H1 (cell line): Measurements from ENCODE around the gene TNS1. TPM values are rescaled to one million over a fixed set of nuclear protein-coding genes. Genes with fewer than 3 reads are reported as not detected.

Experiments
- CTCF ChIA-PET: fragments of 300-600 bp; sonication (Branson Sonifier 250); formaldehyde crosslinking; loops from one replicate; lab custom pipeline; 2021; ENCODE audit not compliant: partially characterized antibody; lab: Charles Lee
- POLR2A ChIA-PET: fragments of 300-600 bp; sonication (Branson Sonifier 250); formaldehyde crosslinking; loops from one replicate; lab custom pipeline; 2021; ENCODE audit warnings: inconsistent platforms; ENCODE audit not compliant: partially characterized antibody; lab: Charles Lee
- DNase-seq, 2 experiments: peaks; one replicate each; pipeline versions ENCODE4 v3.0.0 to v3.0.0-alpha.2; 2010 to 2022; ENCODE audit warnings: low spot score in 2 of 2, low read depth in 1 of 2, mixed read lengths in 1 of 2
- FAIRE-seq: peaks from 2 replicates; lab custom pipeline; 2011; peaks lifted over from hg19 to GRCh38; lab: Jason Lieb, UNC
- H2AFZ ChIP-seq: 2 replicates; pipeline ENCODE4 v1.8.1; 2012; ENCODE audit warnings: low read length, inconsistent platforms
- H2AK5ac ChIP-seq: 2 replicates; pipeline ENCODE4 v1.6.1; 2013; ENCODE audit warnings: low read depth, low read length
- H2BK120ac ChIP-seq: replicated peaks from 2 replicates; pipeline ENCODE3; 2013; ENCODE audit warnings: low read depth, low read length, inconsistent platforms
- H2BK12ac ChIP-seq: 2 replicates; pipeline ENCODE4 v1.6.1; 2013; ENCODE audit warnings: low read depth, low read length
- H2BK15ac ChIP-seq: 2 replicates; pipeline ENCODE4 v1.6.1; 2013; ENCODE audit warnings: low read length
- H2BK20ac ChIP-seq: 2 replicates; pipeline ENCODE4 v1.6.1; 2013; ENCODE audit warnings: low read length
- H2BK5ac ChIP-seq: 2 replicates; pipeline ENCODE4 v1.6.1; 2013; ENCODE audit warnings: low read depth, low read length
- H3K14ac ChIP-seq: 2 replicates; pipeline ENCODE4 v1.6.1; 2013; ENCODE audit warnings: inconsistent platforms; ENCODE audit not compliant: insufficient read length
- H3K18ac ChIP-seq: 2 replicates; pipeline ENCODE4 v1.6.1; 2013; ENCODE audit warnings: low read length; ENCODE audit errors: extremely low read depth
- H3K23ac ChIP-seq: 2 replicates; pipeline ENCODE4 v1.6.1; 2013; ENCODE audit warnings: inconsistent platforms; ENCODE audit not compliant: insufficient read length
- H3K23me2 ChIP-seq: 2 replicates; pipeline ENCODE4 v1.6.1; 2013; ENCODE audit warnings: low read depth, low read length
- H3K27ac ChIP-seq: 2 replicates; pipeline ENCODE4 v1.6.1; 2011; ENCODE audit warnings: low read depth, low read length, inconsistent platforms
- H3K27me3 ChIP-seq, 4 experiments: replicated peaks in 1 of 4; 1 replicate in 1 of 4; 2 replicates in 3 of 4; pipeline versions ENCODE4 v1.6.1 to v1.8.1; 2011 to 2013; ENCODE audit warnings: low read length in 3 of 4, mild to moderate bottlenecking in 3 of 4, inconsistent platforms in 2 of 4, mixed read lengths in 2 of 4, moderate library complexity in 1 of 4; ENCODE audit not compliant: control insufficient read depth in 3 of 4, insufficient read depth in 3 of 4; ENCODE audit errors: extremely low read depth in 1 of 4
- H3K36me3 ChIP-seq, 4 experiments: 2 replicates each; pipeline versions ENCODE4 v1.6.1 to v1.8.1; 2011 to 2013; ENCODE audit warnings: mild to moderate bottlenecking in 4 of 4, low read length in 3 of 4, moderate library complexity in 2 of 4, control low read depth in 1 of 4, inconsistent platforms in 1 of 4; ENCODE audit not compliant: insufficient read depth in 4 of 4, control insufficient read depth in 2 of 4
- H3K4ac ChIP-seq: replicated peaks from 2 replicates; pipeline ENCODE3; 2013; ENCODE audit warnings: low read length, low read depth, mixed read lengths, inconsistent platforms; ENCODE audit not compliant: insufficient read length
- H3K4me1 ChIP-seq, 4 experiments: replicated peaks in 1 of 4; 1 replicate in 1 of 4; 2 replicates in 3 of 4; pipeline versions ENCODE4 v1.6.1 to v1.8.1; 2011 to 2013; ENCODE audit warnings: low read length in 3 of 4, inconsistent platforms in 2 of 4, mixed read lengths in 1 of 4; ENCODE audit not compliant: insufficient read depth in 4 of 4, control insufficient read depth in 3 of 4
- H3K4me2 ChIP-seq, 2 experiments: 2 replicates each; pipeline versions ENCODE4 v1.6.1 to v1.8.1; 2011 to 2013; ENCODE audit warnings: low read depth in 2 of 2, low read length in 2 of 2, control low read depth in 1 of 2, inconsistent platforms in 1 of 2, mild to moderate bottlenecking in 1 of 2; ENCODE audit not compliant: insufficient read depth in 1 of 2
- H3K4me3 ChIP-seq, 4 experiments: fragments of 200-600, 300-600 bp in 1 of 4; sonication (generic), shearing (Covaris generic), sonication (Bioruptor Twin) in 1 of 4; 2 replicates each; pipeline versions ENCODE4 v1.5.1 to v1.8.1; 2011 to 2016; ENCODE audit warnings: low read length in 4 of 4, low read depth in 3 of 4, control low read depth in 2 of 4, inconsistent platforms in 2 of 4, mild to moderate bottlenecking in 2 of 4, mixed read lengths in 1 of 4, moderate library complexity in 1 of 4; ENCODE audit not compliant: insufficient read depth in 2 of 4; ENCODE audit errors: extremely low read depth in 1 of 4
- H3K56ac ChIP-seq: replicated peaks from 2 replicates; pipeline ENCODE3; 2013; ENCODE audit warnings: low read depth, mild to moderate bottlenecking, mixed read lengths, low read length, inconsistent platforms; ENCODE audit not compliant: insufficient read length
- H3K79me1 ChIP-seq: 2 replicates; pipeline ENCODE4 v1.6.1; 2013; ENCODE audit warnings: low read depth, low read length, control low read depth
- H3K79me2 ChIP-seq, 2 experiments: 2 replicates each; pipeline versions ENCODE4 v1.6.1 to v1.8.1; 2012 to 2013; ENCODE audit warnings: low read length in 2 of 2, mild to moderate bottlenecking in 2 of 2, inconsistent platforms in 1 of 2; ENCODE audit not compliant: insufficient read depth in 2 of 2, control insufficient read depth in 1 of 2
- H3K9ac ChIP-seq, 4 experiments: replicated peaks in 1 of 4; 1 replicate in 1 of 4; 2 replicates in 3 of 4; pipeline versions ENCODE4 v1.6.1 to v1.8.1; 2011 to 2013; ENCODE audit warnings: low read depth in 3 of 4, low read length in 3 of 4, control low read depth in 2 of 4, mild to moderate bottlenecking in 2 of 4, moderate library complexity in 2 of 4, inconsistent platforms in 1 of 4; ENCODE audit errors: extremely low read depth in 1 of 4
- H3K9me3 ChIP-seq, 2 experiments: 2 replicates each; pipeline versions ENCODE4 v1.6.1 to v1.8.1; 2012 to 2013; ENCODE audit warnings: mild to moderate bottlenecking in 2 of 2, moderate library complexity in 2 of 2, control low read depth in 1 of 2, inconsistent platforms in 1 of 2, low read depth in 1 of 2, low read length in 1 of 2, mixed read lengths in 1 of 2; ENCODE audit not compliant: insufficient read depth in 2 of 2
- H4K20me1 ChIP-seq, 2 experiments: replicated peaks in 1 of 2; 2 replicates each; pipeline versions ENCODE3 to v1.8.1; 2011 to 2013; ENCODE audit warnings: inconsistent platforms in 2 of 2, low read length in 2 of 2, mild to moderate bottlenecking in 1 of 2; ENCODE audit not compliant: insufficient read depth in 2 of 2, control insufficient read depth in 1 of 2
- H4K5ac ChIP-seq: 2 replicates; pipeline ENCODE4 v1.6.1; 2013; ENCODE audit warnings: low read length, low read depth, mixed read lengths, inconsistent platforms; ENCODE audit not compliant: insufficient read length
- H4K8ac ChIP-seq: 2 replicates; pipeline ENCODE4 v1.8.0; 2013; ENCODE audit warnings: mild to moderate bottlenecking, moderate library complexity, low read length, inconsistent platforms; ENCODE audit not compliant: insufficient read depth; ENCODE audit errors: extremely low read depth
- H4K91ac ChIP-seq: replicated peaks from 2 replicates; pipeline ENCODE3; 2013; ENCODE audit warnings: low read length, mixed read lengths, inconsistent platforms; ENCODE audit not compliant: insufficient read length
- CTCF ChIP-seq, 3 experiments: IDR thresholded peaks; 1 replicate in 2 of 3; 2 replicates in 1 of 3; pipeline versions ENCODE4 v1.5.1 to v1.6.1; 2011; ENCODE audit warnings: low read length in 3 of 3, mild to moderate bottlenecking in 3 of 3, inconsistent platforms in 2 of 3, low read depth in 1 of 3, moderate library complexity in 1 of 3; ENCODE audit not compliant: insufficient read depth in 1 of 3; ENCODE audit errors: control extremely low read depth in 1 of 3
- GTF2F1 ChIP-seq: IDR thresholded peaks from 2 replicates; pipeline ENCODE4 v1.6.1; 2012; ENCODE audit warnings: low read depth, low read length, improper control_type of control experiment, borderline replicate concordance
- RAD21 ChIP-seq, 2 experiments: IDR thresholded peaks in 1 of 2; conservative IDR thresholded peaks in 1 of 2; 2 replicates each; pipeline ENCODE4 v1.6.1; 2011; ENCODE audit warnings: low read depth in 2 of 2, low read length in 2 of 2, improper control_type of control experiment in 1 of 2, inconsistent platforms in 1 of 2, mild to moderate bottlenecking in 1 of 2, moderate library complexity in 1 of 2
- SIN3A ChIP-seq, 2 experiments: IDR thresholded peaks in 1 of 2; conservative IDR thresholded peaks in 1 of 2; 2 replicates each; pipeline ENCODE4 v1.6.1; 2011 to 2012; ENCODE audit warnings: low read length in 2 of 2, improper control_type of control experiment in 1 of 2, low read depth in 1 of 2, mild to moderate bottlenecking in 1 of 2
- TEAD4 ChIP-seq: IDR thresholded peaks from 2 replicates; pipeline ENCODE4 v1.6.1; 2012; ENCODE audit warnings: low read depth, low read length, inconsistent platforms, mixed read lengths
- YY1 ChIP-seq: IDR thresholded peaks from 2 replicates; pipeline ENCODE4 v1.6.1; 2011; ENCODE audit warnings: low read depth, mild to moderate bottlenecking, low read length
- WGBS, 2 experiments: shearing (Covaris generic) in 1 of 2; methylation state at CpG; one replicate each; pipeline versions ENCODE4 v1.1.6 to v1.1.7; 2013 to 2015; ENCODE audit warnings: low lambda C conversion rate in 2 of 2, mixed read lengths in 2 of 2, inconsistent platforms in 1 of 2, low coverage in 1 of 2, missing lambda C conversion rate in 1 of 2; ENCODE audit not compliant: insufficient replicate concordance in 2 of 2, insufficient coverage in 1 of 2, insufficient read length in 1 of 2; ENCODE audit errors: extremely low coverage in 1 of 2, missing lambda C conversion rate in 1 of 2; 5-methylcytosine and 5-hydroxymethylcytosine counted together
- polyA plus RNA-seq, 7 experiments: library from polyadenylated mRNA; depleted of rRNA in 3 of 7; stranded (reverse) in 5 of 7; unstranded in 2 of 7; fragments of >200 nt in 5 of 7; fragments of 200-250 nt in 2 of 7; gene quantifications; 1 replicate in 5 of 7; 2 replicates in 1 of 7; 4 replicates in 1 of 7; pipeline versions ENCODE4 v1.2.1 to v1.2.3, GENCODE V29; 2011 to 2013; ENCODE audit warnings: missing spikeins in 2 of 7, mixed read lengths in 2 of 7
- total RNA-seq: library from RNA; stranded (reverse); fragmentation: NEBNext Ultra II Directional; extraction: Animal tissue kit (Norgen Biotek cat#: 25700); gene quantifications from 2 replicates; pipeline ENCODE4 v1.2.1, GENCODE V29; 2021
- TF ChIP-seq, protein P1 (sequence below): IDR thresholded peaks from 2 replicates; pipeline ENCODE4 v1.6.1; 2012; ENCODE audit warnings: inconsistent platforms

The TNS1 gene
- total and polyA plus RNA-seq, 2 of the 8 experiments (the other 6 are each of a cell fraction or from before 2014, with no cell fraction given), result 1.5 to 5.1 TPM

DNA sequence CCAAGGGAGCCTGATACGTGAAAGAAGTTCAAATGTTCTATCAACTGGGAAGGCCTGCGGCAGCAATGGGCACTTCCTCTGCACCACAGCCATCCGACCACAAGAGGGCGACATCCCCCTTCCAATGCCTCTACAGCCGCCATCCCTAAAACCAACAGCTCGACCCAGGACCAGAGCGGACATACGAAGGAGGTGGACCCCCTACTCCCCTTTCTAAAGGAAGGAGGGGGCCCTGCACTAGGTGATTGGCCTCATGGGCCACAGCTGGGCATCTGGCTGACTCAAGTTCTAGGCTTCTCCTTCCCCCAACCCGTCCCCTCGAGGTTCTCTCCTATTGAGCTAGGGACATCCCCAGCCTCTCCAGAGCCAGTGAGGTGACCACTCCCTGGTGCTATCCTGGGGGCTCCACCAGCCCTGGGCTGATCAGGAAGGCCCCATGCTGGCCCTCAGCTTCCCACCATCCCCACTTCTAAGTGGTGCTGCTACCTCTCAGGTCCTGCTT lies 217.2 kb downstream of the TNS1 start:
- H3K4me3 ChIP-seq, result no peak overlapping the region
- CTCF ChIA-PET, result interaction anchor here (0.7 to 30.4 kb wide), 69 partner anchors 10 to 1044 kb away, joined by 3 to 759 read pairs (median 8); partner anchors contain the start of genes CXCR1, RUFY4 and TNS1
- H2BK120ac ChIP-seq, result no peak overlapping the region
- no peak overlapping the region for H3K56ac ChIP-seq
- H3K4me2 ChIP-seq, result peak overlapping the region in 1 of 2 experiments; percentile 34; a peak in 1 of 4 replicates
- H2BK12ac ChIP-seq, result no peak overlapping the region
- DNase-seq (peak; percentile 53 to 96), FAIRE-seq (peak; percentile 65)
- H3K4me1 ChIP-seq, result peaks cover 0 to 2% (median 0%) of the 10 kb centered on the region in 4 experiments; a peak in 1 of 7 replicates
- no peaks in the 10 kb centered on the region for H3K79me1 ChIP-seq
- H4K5ac ChIP-seq, result no peak overlapping the region
- no peaks in the 10 kb centered on the region for H3K36me3 ChIP-seq
- H4K8ac ChIP-seq, result peak overlapping the region; percentile 38; the same call in 1 of the 2 replicates
- H2AFZ ChIP-seq, result 0 out of 2 replicates have a peak overlapping the region, but pooled peaks have one; percentile 94
- H2BK5ac ChIP-seq, result no peak overlapping the region
- H3K23me2 ChIP-seq, result no peaks in the 10 kb centered on the region; the same call in 1 of the 2 replicates
- H3K27ac ChIP-seq, result no peak overlapping the region
- no peak overlapping the region for H4K91ac ChIP-seq
- H3K9ac ChIP-seq, result no peak overlapping the region
- no peak for TF ChIP-seq GTF2F1
- TF ChIP-seq CTCF (IDR thresholded peaks at IDR 0.05; ENCODE audit: control extremely low read depth in 1 of 3, insufficient read depth in 1 of 3, low read depth in 1 of 3, low read length in 3 of 3), result peak; percentile 93 to 98 (median 96)
- 0 out of 2 replicates have a peak, but pooled peaks have one; percentile 11 for TF ChIP-seq TEAD4
- peak; percentile 98 to 100 for TF ChIP-seq RAD21 (IDR thresholded peaks at IDR 0.05 in 1 of 2, conservative IDR thresholded peaks at IDR 0.05 in 1 of 2; ENCODE audit: low read depth in 2 of 2, low read length in 2 of 2)
- TF ChIP-seq, protein P1, sequence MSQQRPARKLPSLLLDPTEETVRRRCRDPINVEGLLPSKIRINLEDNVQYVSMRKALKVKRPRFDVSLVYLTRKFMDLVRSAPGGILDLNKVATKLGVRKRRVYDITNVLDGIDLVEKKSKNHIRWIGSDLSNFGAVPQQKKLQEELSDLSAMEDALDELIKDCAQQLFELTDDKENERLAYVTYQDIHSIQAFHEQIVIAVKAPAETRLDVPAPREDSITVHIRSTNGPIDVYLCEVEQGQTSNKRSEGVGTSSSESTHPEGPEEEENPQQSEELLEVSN, result no peak
- TF ChIP-seq YY1, result peak; percentile 79
- no peak for TF ChIP-seq SIN3A (conservative IDR thresholded peaks at IDR 0.05 in 1 of 2, IDR thresholded peaks at IDR 0.05 in 1 of 2; ENCODE audit: low read depth in 1 of 2, low read length in 2 of 2)
- 28% methylated on average over 10 of the region's 10 CpGs; no CpG with 5 or more reads in 1 of the 2 experiments for WGBS, 2 experiments
- no peak overlapping the region for H3K4ac ChIP-seq
- POLR2A ChIA-PET, result interaction anchor here (0.6 to 1.3 kb wide), 3 partner anchors 23 to 210 kb away, joined by 3 to 4 read pairs (median 3); no protein-coding TSS in a partner anchor
- no peaks in the 10 kb centered on the region; a peak in 1 of 7 replicates for H3K27me3 ChIP-seq
- H3K18ac ChIP-seq, result no peak overlapping the region
- peaks cover 4 to 12% of the 10 kb centered on the region in 2 experiments; a peak in 3 of 4 replicates for H3K9me3 ChIP-seq
- H3K79me2 ChIP-seq, result no peaks in the 10 kb centered on the region
- H4K20me1 ChIP-seq, result no peaks in the 10 kb centered on the region
- H2BK20ac ChIP-seq, result no peak overlapping the region
- H2AK5ac ChIP-seq, result no peak overlapping the region
- H3K14ac ChIP-seq, result no peak overlapping the region
- H2BK15ac ChIP-seq, result peak overlapping the region; percentile 40; the same call in 1 of the 2 replicates
- no peak overlapping the region for H3K23ac ChIP-seq
